Fibroblast of lung (primary cell): Measurements from ENCODE around the gene CPA4. TPM values are rescaled to one million over a fixed set of nuclear protein-coding genes. Genes with fewer than 3 reads are reported as not detected.

Experiments
- DNase-seq, 2 donors: peaks; one replicate each; pipeline versions ENCODE4 v3.0.0 to v3.0.0-alpha.2; 2010; ENCODE audit warnings: low read depth in 2 of 2
- H2AFZ ChIP-seq: 2 replicates; pipeline ENCODE4 v1.5.1; 2012; ENCODE audit warnings: low read length, control low read depth, inconsistent platforms
- H3K27ac ChIP-seq: 2 replicates; pipeline ENCODE4 v1.5.1; 2011; ENCODE audit warnings: low read length, control low read depth; ENCODE audit not compliant: insufficient read depth
- H3K27me3 ChIP-seq: 2 replicates; pipeline ENCODE4 v1.5.1; 2011; ENCODE audit warnings: mild to moderate bottlenecking, low read length; ENCODE audit not compliant: control insufficient read depth, insufficient read depth
- H3K36me3 ChIP-seq: 2 replicates; pipeline ENCODE4 v1.5.1; 2011; ENCODE audit warnings: low read length; ENCODE audit not compliant: control insufficient read depth, insufficient read depth
- H3K4me1 ChIP-seq: 2 replicates; pipeline ENCODE4 v1.5.1; 2011; ENCODE audit warnings: low read length; ENCODE audit not compliant: control insufficient read depth, insufficient read depth; ENCODE audit errors: extremely low read depth
- H3K4me2 ChIP-seq: 2 replicates; pipeline ENCODE4 v1.5.1; 2011; ENCODE audit warnings: low read length, control low read depth; ENCODE audit not compliant: insufficient read depth; ENCODE audit errors: extremely low read depth
- H3K4me3 ChIP-seq, 4 experiments: fragments of 200-600 bp in 1 of 4; sonication (generic) in 1 of 4; replicated peaks in 1 of 4; 2 replicates each; pipeline ENCODE4 v1.5.1; 2011 to 2016; ENCODE audit warnings: low read length in 4 of 4, low read depth in 3 of 4, mild to moderate bottlenecking in 3 of 4, control low read depth in 2 of 4, inconsistent platforms in 1 of 4, mixed read lengths in 1 of 4; ENCODE audit not compliant: insufficient read depth in 1 of 4; ENCODE audit errors: control extremely low read depth in 1 of 4
- H3K79me2 ChIP-seq: 2 replicates; pipeline ENCODE4 v1.5.1; 2012; ENCODE audit warnings: mild to moderate bottlenecking, low read length, inconsistent platforms; ENCODE audit not compliant: control insufficient read depth, insufficient read depth
- H3K9ac ChIP-seq: 2 replicates; pipeline ENCODE4 v1.5.1; 2011; ENCODE audit warnings: mild to moderate bottlenecking, low read length, control low read depth; ENCODE audit not compliant: insufficient read depth
- H3K9me3 ChIP-seq: 2 replicates; pipeline ENCODE4 v1.5.1; 2012; ENCODE audit warnings: low read depth, low read length; ENCODE audit not compliant: control insufficient read depth, insufficient read depth
- H4K20me1 ChIP-seq: 2 replicates; pipeline ENCODE4 v1.5.1; 2011; ENCODE audit warnings: low read length; ENCODE audit not compliant: control insufficient read depth, insufficient read depth; ENCODE audit errors: extremely low read depth
- EZH2 ChIP-seq: IDR thresholded peaks from 2 replicates; pipeline ENCODE4 v1.5.1; 2012; ENCODE audit warnings: low read length, control low read depth, mild to moderate bottlenecking; ENCODE audit errors: missing control alignments
- polyA plus RNA-seq, 2 donors: library from polyadenylated mRNA; depleted of rRNA in 1 of 2; stranded (reverse) in 1 of 2; unstranded in 1 of 2; fragments of >200 nt; gene quantifications; 2 replicates each; pipeline ENCODE4 v1.2.1, GENCODE V29; 2011 to 2012; ENCODE audit warnings: missing spikeins in 1 of 2
- total RNA-seq: library from RNA; depleted of rRNA; stranded (reverse); fragments of >200 nt; gene quantifications from 2 replicates; pipeline ENCODE4 v1.2.1, GENCODE V29; 2014
- TF ChIP-seq, protein P1 (sequence below), 2 donors: IDR thresholded peaks in 1 of 2; conservative IDR thresholded peaks in 1 of 2; 1 replicate in 1 of 2; 2 replicates in 1 of 2; pipeline ENCODE4 v1.5.1; 2011 to 2012; ENCODE audit warnings: low read length in 2 of 2, control low read depth in 1 of 2, inconsistent platforms in 1 of 2, low read depth in 1 of 2, mild to moderate bottlenecking in 1 of 2

CPA4 gene
- total and polyA plus RNA-seq, 2 donors (not counting 1 experiment from before 2014, with no cell fraction given): 6.4 to 48.3 TPM

DNA sequence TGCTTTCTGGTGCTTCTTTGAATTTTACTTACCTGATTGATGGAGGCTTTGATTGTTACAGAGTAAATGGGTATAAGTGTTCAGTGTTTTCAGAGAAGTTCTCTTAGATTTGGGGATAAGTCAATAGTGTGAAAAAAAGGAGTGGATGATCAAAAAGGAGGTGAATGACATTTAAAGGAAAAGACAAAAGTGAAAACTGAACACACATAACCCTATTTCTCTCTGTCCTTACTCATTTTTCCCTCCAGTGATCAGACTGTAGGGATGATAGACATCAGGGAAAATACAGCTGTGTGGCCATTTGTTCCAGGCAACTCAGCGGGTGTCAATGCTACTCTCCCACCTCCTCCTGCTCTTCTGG lies 26.0 kb upstream of the CPA4 start:
- Histone ChIP-seq H3K9ac (no peak overlapping the region), H3K27ac (no peak overlapping the region), H3K4me2 (no peak overlapping the region), H2AFZ (no peak overlapping the region), H3K27me3 (no peaks in the 10 kb centered on the region), H3K4me3 (no peak overlapping the region), H3K9me3 (no peaks in the 10 kb centered on the region), H3K36me3 (no peaks in the 10 kb centered on the region), H4K20me1 (no peaks in the 10 kb centered on the region), H3K4me1 (peaks cover 2% of the 10 kb centered on the region), H3K79me2 (no peaks in the 10 kb centered on the region)
- TF ChIP-seq EZH2: no peak
- TF ChIP-seq, protein P1, sequence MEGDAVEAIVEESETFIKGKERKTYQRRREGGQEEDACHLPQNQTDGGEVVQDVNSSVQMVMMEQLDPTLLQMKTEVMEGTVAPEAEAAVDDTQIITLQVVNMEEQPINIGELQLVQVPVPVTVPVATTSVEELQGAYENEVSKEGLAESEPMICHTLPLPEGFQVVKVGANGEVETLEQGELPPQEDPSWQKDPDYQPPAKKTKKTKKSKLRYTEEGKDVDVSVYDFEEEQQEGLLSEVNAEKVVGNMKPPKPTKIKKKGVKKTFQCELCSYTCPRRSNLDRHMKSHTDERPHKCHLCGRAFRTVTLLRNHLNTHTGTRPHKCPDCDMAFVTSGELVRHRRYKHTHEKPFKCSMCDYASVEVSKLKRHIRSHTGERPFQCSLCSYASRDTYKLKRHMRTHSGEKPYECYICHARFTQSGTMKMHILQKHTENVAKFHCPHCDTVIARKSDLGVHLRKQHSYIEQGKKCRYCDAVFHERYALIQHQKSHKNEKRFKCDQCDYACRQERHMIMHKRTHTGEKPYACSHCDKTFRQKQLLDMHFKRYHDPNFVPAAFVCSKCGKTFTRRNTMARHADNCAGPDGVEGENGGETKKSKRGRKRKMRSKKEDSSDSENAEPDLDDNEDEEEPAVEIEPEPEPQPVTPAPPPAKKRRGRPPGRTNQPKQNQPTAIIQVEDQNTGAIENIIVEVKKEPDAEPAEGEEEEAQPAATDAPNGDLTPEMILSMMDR (conservative IDR thresholded peaks at IDR 0.05 in 1 of 2, IDR thresholded peaks at IDR 0.05 in 1 of 2; ENCODE audit: low read depth in 1 of 2, low read length in 2 of 2): no peak
- no peak for DNase-seq

DNA sequence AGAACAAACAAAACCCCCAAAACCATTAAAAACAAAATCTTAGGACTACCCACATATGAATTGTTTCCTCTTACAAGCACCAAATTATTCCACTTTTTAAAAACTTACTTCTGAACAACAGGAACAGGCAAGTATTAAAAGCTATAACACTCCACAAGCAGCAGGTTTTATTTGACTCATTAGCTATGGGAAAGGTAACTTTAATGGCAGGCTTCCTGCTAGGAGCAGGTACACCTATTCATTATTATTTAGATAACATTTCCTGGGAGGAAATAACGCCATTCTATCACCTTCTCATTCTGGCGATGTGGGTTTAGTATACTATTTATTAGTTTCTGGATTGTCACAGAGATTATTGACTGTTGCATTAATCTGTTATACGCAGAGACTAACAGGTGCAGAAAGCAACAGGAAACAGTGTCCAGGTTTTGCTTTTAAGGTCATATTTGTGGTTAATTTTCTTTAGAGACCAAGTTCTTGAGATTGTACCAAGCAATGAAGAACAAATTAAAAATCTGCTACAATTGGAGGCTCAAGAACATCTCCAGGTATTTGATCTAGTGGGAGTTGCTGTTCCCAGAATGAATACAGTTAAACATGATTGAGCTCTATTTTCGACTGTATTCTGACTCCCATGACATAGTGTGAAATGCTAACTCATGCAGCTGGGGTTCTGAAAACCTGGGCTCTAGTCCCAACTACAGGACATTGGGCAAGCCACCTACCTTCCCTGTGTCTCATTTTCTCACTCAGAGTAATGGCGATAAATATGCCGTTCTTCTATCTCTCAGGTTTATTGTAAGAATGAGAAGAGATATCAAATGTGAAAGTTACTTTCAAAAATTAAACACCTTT lies 24.3 kb upstream of the CPA4 start:
- Histone ChIP-seq H3K9ac (no peak overlapping the region), H3K4me2 (no peak overlapping the region), H3K4me1 (peaks cover 5% of the 10 kb centered on the region)

DNA sequence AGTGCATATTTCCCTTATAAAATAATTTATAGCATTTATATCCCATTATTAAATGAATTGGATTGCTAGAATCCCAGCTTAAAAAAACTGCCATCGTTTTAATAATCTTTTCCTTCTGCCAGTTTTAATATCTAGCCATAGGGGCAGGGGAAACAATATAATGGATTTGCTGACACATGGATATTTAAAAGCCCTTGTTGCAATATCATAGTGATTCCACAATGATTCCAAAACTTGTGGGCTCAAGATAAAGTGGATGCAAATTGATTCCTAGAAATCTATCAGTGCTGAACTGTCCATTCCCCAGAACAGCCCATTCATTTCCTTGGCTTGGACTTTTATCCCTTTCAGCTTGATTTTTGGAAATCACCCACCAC lies 23.7 kb upstream of the CPA4 start:
- H3K36me3 ChIP-seq: no peaks in the 10 kb centered on the region
- no peaks in the 10 kb centered on the region for H4K20me1 ChIP-seq
- H3K27me3 ChIP-seq: no peaks in the 10 kb centered on the region
- TF ChIP-seq EZH2: no peak
- TF ChIP-seq, protein P1 (conservative IDR thresholded peaks at IDR 0.05 in 1 of 2, IDR thresholded peaks at IDR 0.05 in 1 of 2; ENCODE audit: low read depth in 1 of 2, low read length in 2 of 2): no peak
- peaks cover 5% of the 10 kb centered on the region for H3K4me1 ChIP-seq
- no peaks in the 10 kb centered on the region for H3K9me3 ChIP-seq
- no peak overlapping the region for H3K9ac ChIP-seq
- no peaks in the 10 kb centered on the region for H3K79me2 ChIP-seq
- no peak overlapping the region for H3K4me3 ChIP-seq
- no peak overlapping the region for H2AFZ ChIP-seq
- H3K27ac ChIP-seq: no peak overlapping the region
- H3K4me2 ChIP-seq: no peak overlapping the region
- DNase-seq: no peak

More for the DNA sequence above, 24.3 kb upstream of the CPA4 start:
- no peaks in the 10 kb centered on the region for H3K79me2 ChIP-seq
- no peaks in the 10 kb centered on the region for H3K27me3 ChIP-seq
- no peak for DNase-seq
- no peaks in the 10 kb centered on the region for H4K20me1 ChIP-seq
- H3K27ac ChIP-seq: no peak overlapping the region
- H3K9me3 ChIP-seq: no peaks in the 10 kb centered on the region
- no peak overlapping the region for H2AFZ ChIP-seq
- no peaks in the 10 kb centered on the region for H3K36me3 ChIP-seq
- H3K4me3 ChIP-seq: no peak overlapping the region
- TF ChIP-seq, protein P1 (conservative IDR thresholded peaks at IDR 0.05 in 1 of 2, IDR thresholded peaks at IDR 0.05 in 1 of 2; ENCODE audit: low read depth in 1 of 2, low read length in 2 of 2): no peak
- no peak for TF ChIP-seq EZH2
